ENCODE results near the gene DCP1B.

The DCP1B gene

DNA sequence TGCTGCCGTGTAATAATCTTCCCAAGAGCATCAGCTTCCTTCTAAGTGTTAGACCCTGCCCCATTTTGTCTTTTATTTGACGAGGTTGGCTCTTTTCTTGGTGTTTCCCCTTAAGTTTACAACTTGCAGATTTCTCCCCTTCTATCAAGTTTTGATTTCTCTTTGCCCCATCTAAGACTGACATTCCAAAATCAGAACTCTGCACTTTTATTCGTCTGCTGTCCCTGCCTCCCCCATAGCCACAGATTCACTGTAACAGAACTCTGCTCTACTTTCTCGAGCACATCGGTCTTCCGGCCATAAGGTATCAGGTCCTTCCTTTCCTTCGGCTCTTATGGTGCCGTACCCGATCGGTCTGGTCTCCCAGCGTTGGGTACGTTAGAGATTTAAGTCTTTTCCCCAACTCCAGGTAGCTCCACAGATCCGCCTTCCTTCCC is 563 bp downstream of the DCP1B start:
- Mint-ChIP-seq H3K27me3 (no peaks in the 10 kb centered on the region), H3K27ac (peak overlapping the region; percentile 93), H3K4me1 (peaks cover 28% of the 10 kb centered on the region), H3K36me3 (no peaks in the 10 kb centered on the region), H3K4me3 (peak overlapping the region; percentile 95), H3K9me3 (no peaks in the 10 kb centered on the region)
- ATAC-seq, result peak; percentile 55

DNA sequence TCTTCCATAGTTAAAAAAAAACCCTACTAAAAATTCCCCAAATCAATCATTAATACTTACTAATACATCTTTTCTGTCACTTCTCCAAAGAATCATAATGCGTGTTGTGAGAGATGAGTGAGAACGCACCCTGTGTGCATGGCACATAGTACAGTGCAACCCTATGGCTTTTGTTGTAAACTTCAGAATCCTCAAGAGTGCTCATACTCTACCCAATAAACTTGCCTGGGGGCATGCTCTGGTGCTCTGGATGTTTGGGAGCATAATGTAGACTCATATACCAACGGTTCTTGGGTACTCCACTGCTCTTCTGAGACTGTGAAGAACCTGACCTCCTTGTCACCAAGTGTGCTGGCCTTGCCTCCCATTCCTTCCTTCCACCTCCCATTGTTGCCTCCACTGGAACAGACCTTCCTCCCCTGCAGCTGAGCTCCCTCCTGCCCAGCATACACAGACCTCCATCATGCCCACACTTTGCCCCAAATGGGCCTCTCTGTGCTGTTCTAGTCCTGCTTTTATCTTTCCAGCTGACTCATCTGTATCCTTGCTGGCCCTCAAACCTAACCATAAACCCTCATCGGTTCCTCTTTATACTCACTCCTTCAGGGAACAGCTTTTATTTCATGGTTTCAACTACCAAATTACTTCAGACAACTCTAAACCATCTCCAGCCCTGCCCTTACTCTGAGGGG is 8.9 kb downstream of the DCP1B start:
- H3K9me3 Mint-ChIP-seq, result no peaks in the 10 kb centered on the region
- no peaks in the 10 kb centered on the region for H3K27me3 Mint-ChIP-seq
- no peak overlapping the region for H3K4me3 Mint-ChIP-seq
- H3K4me1 Mint-ChIP-seq, result peaks cover 13% of the 10 kb centered on the region
- H3K36me3 Mint-ChIP-seq, result peaks cover 37% of the 10 kb centered on the region
- H3K27ac Mint-ChIP-seq, result peak overlapping the region; percentile 13
- ATAC-seq, result peak; percentile 90

DNA sequence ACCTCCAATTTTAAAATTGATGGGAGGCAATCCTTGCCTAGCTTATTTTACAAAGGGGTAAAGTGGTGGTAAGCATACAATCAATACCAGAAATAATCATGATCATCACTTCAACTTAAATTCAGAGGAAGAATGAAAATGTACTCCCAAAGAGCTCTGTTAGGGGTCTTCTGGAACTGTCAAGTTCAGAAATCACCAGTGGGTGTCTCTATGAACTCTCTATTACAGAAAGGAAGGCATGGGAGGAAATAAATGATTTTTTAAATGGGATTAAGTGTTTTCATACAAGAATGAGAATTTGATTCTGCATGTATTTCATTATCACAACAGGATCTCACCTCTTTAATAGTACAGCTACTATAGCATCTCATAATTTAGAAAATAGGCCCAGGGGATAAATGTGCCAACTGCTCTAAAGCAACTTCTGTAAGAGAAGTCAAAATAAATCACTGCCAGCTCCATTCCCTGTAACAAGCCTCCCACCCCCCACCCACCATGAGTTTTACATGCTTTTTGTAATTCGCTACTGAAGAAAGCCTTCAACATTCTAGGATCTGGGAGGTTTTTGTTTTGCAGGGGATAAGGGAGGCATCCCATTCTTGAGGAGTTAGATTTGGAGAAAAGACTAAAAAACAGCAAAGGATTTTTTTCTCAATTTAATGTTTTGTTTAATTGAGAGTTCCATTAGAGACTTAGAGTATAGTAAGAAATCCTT is 9.7 kb downstream of the DCP1B start:
- H3K4me3 Mint-ChIP-seq, result no peak overlapping the region

GRCh38 chr12:1993871-1994371 is 10.3 kb downstream of the DCP1B start:
- no peak overlapping the region for H3K4me3 Mint-ChIP-seq

More for the DNA sequence above, 9.7 kb downstream of the DCP1B start:
- no peak for ATAC-seq
- H3K27ac Mint-ChIP-seq, result no peak overlapping the region
- H3K27me3 Mint-ChIP-seq, result no peaks in the 10 kb centered on the region
- peaks cover 13% of the 10 kb centered on the region for H3K4me1 Mint-ChIP-seq
- no peaks in the 10 kb centered on the region for H3K9me3 Mint-ChIP-seq
- H3K36me3 Mint-ChIP-seq, result peaks cover 39% of the 10 kb centered on the region

DNA sequence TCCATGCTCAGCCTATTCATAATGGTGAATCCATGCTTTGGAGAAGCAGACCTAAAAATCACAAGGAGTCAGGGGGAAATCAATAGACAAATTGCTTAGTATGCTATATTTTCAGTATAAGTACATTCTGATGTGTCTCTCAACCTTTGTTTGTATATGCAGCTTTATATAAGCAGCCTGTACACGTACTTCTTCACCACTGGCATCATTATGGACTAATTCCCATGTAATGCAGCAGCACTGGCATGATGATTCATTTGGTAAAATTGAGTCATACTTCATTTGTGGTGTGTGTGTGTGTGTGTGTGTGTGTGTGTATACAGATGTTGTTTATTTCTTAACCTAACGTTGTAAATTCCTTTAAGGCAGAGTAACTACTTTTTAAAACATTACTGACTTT is 10.9 kb downstream of the DCP1B start:
- no peaks in the 10 kb centered on the region for H3K9me3 Mint-ChIP-seq
- ATAC-seq, result no peak
- no peak overlapping the region for H3K27ac Mint-ChIP-seq
- H3K4me1 Mint-ChIP-seq, result peaks cover 13% of the 10 kb centered on the region
- peaks cover 49% of the 10 kb centered on the region for H3K36me3 Mint-ChIP-seq
- H3K27me3 Mint-ChIP-seq, result no peaks in the 10 kb centered on the region
- H3K4me3 Mint-ChIP-seq, result no peak overlapping the region

More at GRCh38 chr12:1993871-1994371, 10.3 kb downstream of the DCP1B start:
- Mint-ChIP-seq H3K27ac (no peak overlapping the region), H3K4me1 (peaks cover 13% of the 10 kb centered on the region), H3K27me3 (no peaks in the 10 kb centered on the region), H3K36me3 (peaks cover 44% of the 10 kb centered on the region), H3K9me3 (no peaks in the 10 kb centered on the region)
- ATAC-seq, result no peak

- Mint-ChIP-seq H3K36me3 (peaks cover 54% of the 10 kb centered on the region), H3K4me1 (peaks cover 13% of the 10 kb centered on the region), H3K27me3 (no peaks in the 10 kb centered on the region), H3K4me3 (no peak overlapping the region), H3K27ac (no peak overlapping the region), H3K9me3 (peaks cover 1% of the 10 kb centered on the region)
- ATAC-seq, result no peak
These were observed 11.5 kb downstream of the DCP1B start for GRCh38 chr12:1992732-1993131.

- H3K27me3 Mint-ChIP-seq, result no peaks in the 10 kb centered on the region
- peaks cover 9% of the 10 kb centered on the region for H3K9me3 Mint-ChIP-seq
- H3K4me3 Mint-ChIP-seq, result no peak overlapping the region
- no peak overlapping the region for H3K27ac Mint-ChIP-seq
- H3K4me1 Mint-ChIP-seq, result no peaks in the 10 kb centered on the region
- ATAC-seq, result no peak
- H3K36me3 Mint-ChIP-seq, result peaks cover 70% of the 10 kb centered on the region
These were observed 15.1 kb downstream of the DCP1B start for GRCh38 chr12:1989111-1989510.

- no peaks in the 10 kb centered on the region for H3K27me3 Mint-ChIP-seq
- no peaks in the 10 kb centered on the region for H3K4me1 Mint-ChIP-seq
- H3K27ac Mint-ChIP-seq, result no peak overlapping the region
- peaks cover 64% of the 10 kb centered on the region for H3K36me3 Mint-ChIP-seq
- H3K9me3 Mint-ChIP-seq, result peaks cover 9% of the 10 kb centered on the region
- H3K4me3 Mint-ChIP-seq, result no peak overlapping the region
- no peak for ATAC-seq
These were observed 19.5 kb downstream of the DCP1B start for GRCh38 chr12:1984759-1985158.

- ATAC-seq, result no peak
- peaks cover 4% of the 10 kb centered on the region for H3K9me3 Mint-ChIP-seq
These were observed 24.0 kb downstream of the DCP1B start for GRCh38 chr12:1980282-1980681.

DNA sequence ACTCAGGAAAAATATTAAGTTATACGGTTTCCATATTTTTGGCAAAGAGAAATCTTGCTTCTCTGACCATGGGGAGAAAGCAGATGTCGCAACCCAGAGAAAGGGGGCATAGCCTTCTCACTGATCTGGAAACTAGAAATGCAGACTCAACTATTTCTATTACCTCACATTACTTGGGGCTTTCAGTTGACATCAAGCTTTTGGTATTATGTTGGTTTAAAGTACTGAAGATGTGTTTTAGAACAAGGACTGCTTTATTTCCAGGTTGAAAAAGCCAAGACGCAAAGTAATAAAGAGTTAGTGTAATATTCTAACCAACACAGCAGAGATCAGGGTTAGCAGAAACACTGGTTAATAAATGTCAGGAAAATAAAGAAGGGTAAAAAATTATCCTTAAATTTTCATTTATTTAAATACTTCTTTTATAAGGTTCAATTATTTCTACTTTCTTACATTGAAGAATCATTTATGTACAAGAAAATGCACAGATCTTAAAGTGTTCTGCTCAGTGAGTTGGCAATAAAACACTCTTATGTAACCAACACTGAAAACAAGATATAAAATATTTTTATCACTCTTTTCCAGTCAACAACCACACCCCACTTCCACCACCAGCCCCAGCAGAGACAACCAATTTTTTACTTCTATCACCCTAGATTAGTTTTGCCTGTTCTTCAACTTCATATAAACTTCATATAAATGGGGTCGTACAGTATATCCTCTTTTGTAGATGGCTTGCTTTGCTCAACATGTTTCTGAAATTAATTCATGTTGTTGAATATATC is 26.0 kb downstream of the DCP1B start:
- Mint-ChIP-seq H3K36me3 (peaks cover 12% of the 10 kb centered on the region), H3K4me3 (no peak overlapping the region), H3K9me3 (no peaks in the 10 kb centered on the region), H3K27me3 (no peaks in the 10 kb centered on the region), H3K27ac (no peak overlapping the region), H3K4me1 (no peaks in the 10 kb centered on the region)
- no peak for ATAC-seq

More at GRCh38 chr12:1980282-1980681, 24.0 kb downstream of the DCP1B start:
- Mint-ChIP-seq H3K4me3 (no peak overlapping the region), H3K27ac (no peak overlapping the region), H3K4me1 (no peaks in the 10 kb centered on the region), H3K36me3 (peaks cover 25% of the 10 kb centered on the region), H3K27me3 (no peaks in the 10 kb centered on the region)

DNA sequence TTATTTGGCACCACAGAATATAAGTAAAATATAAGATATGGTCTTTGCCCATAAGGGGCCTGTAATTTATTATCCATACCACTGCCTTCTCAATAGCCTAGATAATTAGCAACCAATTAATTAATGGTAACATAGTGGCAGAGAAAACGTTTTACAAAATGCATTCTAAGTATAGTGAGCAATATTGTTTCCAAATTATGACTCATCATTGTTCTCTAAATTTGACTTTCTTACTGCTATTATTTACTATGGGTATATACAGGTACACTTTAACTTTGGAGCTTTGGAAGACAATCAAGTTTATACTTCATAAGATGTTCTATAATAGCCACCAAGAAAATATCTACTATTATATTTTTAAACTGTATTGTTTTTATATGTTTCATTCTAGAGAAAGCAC is 26.7 kb downstream of the DCP1B start:
- Mint-ChIP-seq H3K27me3 (no peaks in the 10 kb centered on the region), H3K4me3 (no peak overlapping the region), H3K27ac (no peak overlapping the region), H3K36me3 (peaks cover 7% of the 10 kb centered on the region), H3K4me1 (no peaks in the 10 kb centered on the region), H3K9me3 (no peaks in the 10 kb centered on the region)
- no peak for ATAC-seq

GRCh38 chr12:1977109-1977508 is 27.1 kb downstream of the DCP1B start:
- Mint-ChIP-seq H3K4me1 (no peaks in the 10 kb centered on the region), H3K27ac (no peak overlapping the region)

GRCh38 chr12:1974812-1975211 is 29.4 kb downstream of the DCP1B start:
- ATAC-seq, result no peak
- H3K4me1 Mint-ChIP-seq, result no peaks in the 10 kb centered on the region
- H3K9me3 Mint-ChIP-seq, result no peaks in the 10 kb centered on the region
- H3K36me3 Mint-ChIP-seq, result peaks cover 7% of the 10 kb centered on the region
- H3K27me3 Mint-ChIP-seq, result no peaks in the 10 kb centered on the region
- no peak overlapping the region for H3K4me3 Mint-ChIP-seq
- no peak overlapping the region for H3K27ac Mint-ChIP-seq

More at GRCh38 chr12:1977109-1977508, 27.1 kb downstream of the DCP1B start:
- H3K4me3 Mint-ChIP-seq, result no peak overlapping the region
- H3K27me3 Mint-ChIP-seq, result no peaks in the 10 kb centered on the region
- no peak for ATAC-seq
- peaks cover 7% of the 10 kb centered on the region for H3K36me3 Mint-ChIP-seq
- H3K9me3 Mint-ChIP-seq, result no peaks in the 10 kb centered on the region

DNA sequence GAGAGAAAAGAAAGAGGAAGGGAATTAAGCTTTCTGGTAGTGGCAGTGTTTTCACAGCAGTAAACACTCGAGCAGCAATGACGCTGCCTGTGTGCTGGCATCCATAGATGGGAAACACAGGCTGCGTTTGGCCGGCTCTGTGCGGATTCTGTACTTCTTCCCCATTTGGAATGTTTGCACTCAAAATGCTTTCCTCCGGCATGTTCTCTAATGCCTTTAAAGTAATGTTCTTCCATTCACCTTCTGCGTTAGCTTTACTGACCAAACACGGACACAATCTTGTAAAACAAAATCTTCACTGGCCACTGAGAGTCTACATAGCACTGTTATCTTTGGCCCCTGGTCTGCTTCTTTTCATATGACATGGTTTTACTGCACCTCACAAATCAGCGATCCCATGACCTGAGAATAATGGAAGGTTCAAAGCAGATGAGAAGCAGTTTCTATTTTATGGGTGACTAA is 31.4 kb downstream of the DCP1B start:
- H3K36me3 Mint-ChIP-seq, result peaks cover 7% of the 10 kb centered on the region
- H3K4me3 Mint-ChIP-seq, result no peak overlapping the region
- ATAC-seq, result no peak
- no peaks in the 10 kb centered on the region for H3K27me3 Mint-ChIP-seq
- no peaks in the 10 kb centered on the region for H3K4me1 Mint-ChIP-seq
- H3K9me3 Mint-ChIP-seq, result no peaks in the 10 kb centered on the region
- H3K27ac Mint-ChIP-seq, result no peak overlapping the region

DNA sequence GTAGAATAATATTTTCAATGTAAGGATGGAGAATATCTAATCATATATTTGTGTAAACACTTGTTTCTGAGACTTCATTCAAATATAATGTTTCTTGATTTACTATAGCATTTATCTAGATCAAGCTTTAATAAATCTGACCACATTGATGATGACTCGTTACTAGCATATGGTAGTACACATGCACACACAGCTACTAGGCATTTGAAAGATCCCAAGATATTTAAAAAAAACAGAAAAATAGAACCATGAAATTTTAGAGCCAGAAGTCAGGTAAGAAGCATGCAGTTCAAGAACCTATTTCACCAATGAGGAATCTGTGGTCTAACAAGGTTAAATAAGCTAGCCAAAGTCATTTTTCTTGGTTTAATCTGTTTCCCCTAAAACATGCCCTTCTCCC is 32.0 kb downstream of the DCP1B start:
- H3K4me1 Mint-ChIP-seq, result no peaks in the 10 kb centered on the region

More for the DNA sequence above, 32.0 kb downstream of the DCP1B start:
- H3K27me3 Mint-ChIP-seq, result no peaks in the 10 kb centered on the region
- no peak overlapping the region for H3K27ac Mint-ChIP-seq
- H3K4me3 Mint-ChIP-seq, result no peak overlapping the region
- no peak for ATAC-seq
- H3K36me3 Mint-ChIP-seq, result peaks cover 7% of the 10 kb centered on the region
- H3K9me3 Mint-ChIP-seq, result no peaks in the 10 kb centered on the region
